GM19099 (cell line): ENCODE data around the gene CDC42EP2.

Source experiments
- POLR2A ChIP-seq: IDR thresholded peaks from 3 replicates; pipeline ENCODE4 v1.6.1; 2011; ENCODE audit warnings: low read depth; ENCODE audit not compliant: insufficient read length; ENCODE audit errors: extremely low read depth

The CDC42EP2 gene

GRCh38 chr11:65307298-65308229 is 7.1 kb upstream of the CDC42EP2 start:
- no peak for TF ChIP-seq POLR2A

GRCh38 chr11:65308281-65308891 is 6.3 kb upstream of the CDC42EP2 start:
- no peak for TF ChIP-seq POLR2A

- no peak for TF ChIP-seq POLR2A
Measured at GRCh38 chr11:65309006-65309405, 5.7 kb upstream of the CDC42EP2 start.

GRCh38 chr11:65310215-65310614 is 4.5 kb upstream of the CDC42EP2 start:
- TF ChIP-seq POLR2A: no peak

GRCh38 chr11:65310736-65311135 is 3.9 kb upstream of the CDC42EP2 start:
- no peak for TF ChIP-seq POLR2A

- no peak for TF ChIP-seq POLR2A
Measured at GRCh38 chr11:65311170-65311678, 3.4 kb upstream of the CDC42EP2 start.

- TF ChIP-seq POLR2A: no peak
Measured at GRCh38 chr11:65315204-65315865, 669 bp downstream of the CDC42EP2 start.

GRCh38 chr11:65315866-65316226 is 1.2 kb downstream of the CDC42EP2 start:
- no peak for TF ChIP-seq POLR2A

- TF ChIP-seq POLR2A: no peak
Measured at GRCh38 chr11:65316227-65317024, 1.8 kb downstream of the CDC42EP2 start.

- TF ChIP-seq POLR2A: no peak
Measured at GRCh38 chr11:65317025-65317786, 2.5 kb downstream of the CDC42EP2 start.

GRCh38 chr11:65320386-65321075 is 5.9 kb downstream of the CDC42EP2 start:
- TF ChIP-seq POLR2A: no peak

GRCh38 chr11:65321076-65321475 is 6.4 kb downstream of the CDC42EP2 start:
- TF ChIP-seq POLR2A: no peak

- no peak for TF ChIP-seq POLR2A
Measured at GRCh38 chr11:65321828-65322485, 7.3 kb downstream of the CDC42EP2 start.
